T-helper 2 cell treated with Interferon-gamma antibody and Interleukin-4, amounts not matched to agents 100 ng/mL and 5 ng/mL, for 36 hours (primary cell): ENCODE results near the gene SDK1. TPM values are rescaled to one million over a fixed set of nuclear protein-coding genes. Genes with fewer than 3 reads are reported as not detected.
"Not testable (repeated sequence)": the region's sequence is repeated elsewhere in the genome, so short reads cannot be mapped to it uniquely, and the experiment has no call there.

Experiments used
- intact Hi-C: fragments of 100-400 bp; cut with micrococcal nuclease; formaldehyde crosslinking; loops from one replicate; pipeline ENCODE4 v1.15.1; 2023
- total RNA-seq: library from RNA; stranded (reverse); gene quantifications from 2 replicates; pipeline ENCODE4 v1.2.3, GENCODE V29; 2022

Gene SDK1
- total RNA-seq, 1 donor from 2014 or later: 0.09 TPM

GRCh38 chr7:4209126-4209525 lies 908.1 kb downstream of the SDK1 start:
- intact Hi-C loops: no loop called here

GRCh38 chr7:4209966-4210365 lies 908.9 kb downstream of the SDK1 start:
- intact Hi-C loops: no loop called here

GRCh38 chr7:4210821-4211220 lies 909.8 kb downstream of the SDK1 start:
- intact Hi-C loops: no loop called here

- intact Hi-C loops: no loop called here
Observed at GRCh38 chr7:4211261-4211660, 910.2 kb downstream of the SDK1 start.

GRCh38 chr7:4212376-4212775 lies 911.3 kb downstream of the SDK1 start:
- intact Hi-C loops: no loop called here

- intact Hi-C loops: no loop called here
Observed at GRCh38 chr7:4214291-4215155, 913.5 kb downstream of the SDK1 start.

GRCh38 chr7:4215176-4215720 lies 914.2 kb downstream of the SDK1 start:
- intact Hi-C loops: no loop called here

GRCh38 chr7:4216016-4216415 lies 915.0 kb downstream of the SDK1 start:
- intact Hi-C loops: no loop called here

- intact Hi-C loops: not testable (repeated sequence)
Observed at GRCh38 chr7:4217126-4217660, 916.1 kb downstream of the SDK1 start.

- intact Hi-C loops: no loop called here
Observed at GRCh38 chr7:4218481-4218880, 917.4 kb downstream of the SDK1 start.

- intact Hi-C loops: no loop called here
Observed at GRCh38 chr7:4220011-4220410, 919.0 kb downstream of the SDK1 start.

- intact Hi-C loops: no loop called here
Observed at GRCh38 chr7:4221043-4221442, 920.0 kb downstream of the SDK1 start.

GRCh38 chr7:4222676-4223075 lies 921.6 kb downstream of the SDK1 start:
- intact Hi-C loops: no loop called here

GRCh38 chr7:4225361-4225771 lies 924.3 kb downstream of the SDK1 start:
- intact Hi-C loops: no loop called here

- intact Hi-C loops: no loop called here
Observed at GRCh38 chr7:4225881-4226523, 925.0 kb downstream of the SDK1 start.

- intact Hi-C loops: no loop called here
Observed at GRCh38 chr7:4226524-4226882, 925.5 kb downstream of the SDK1 start.

GRCh38 chr7:4227105-4228010 lies 926.3 kb downstream of the SDK1 start:
- intact Hi-C loops: no loop called here

GRCh38 chr7:4230352-4230751 lies 929.3 kb downstream of the SDK1 start:
- intact Hi-C loops: no loop called here

GRCh38 chr7:4233146-4233545 lies 932.1 kb downstream of the SDK1 start:
- intact Hi-C loops: no loop called here

GRCh38 chr7:4233621-4234497 lies 932.8 kb downstream of the SDK1 start:
- intact Hi-C loops: no loop called here
